Measurements from ENCODE around the gene PTGER1.

DNA sequence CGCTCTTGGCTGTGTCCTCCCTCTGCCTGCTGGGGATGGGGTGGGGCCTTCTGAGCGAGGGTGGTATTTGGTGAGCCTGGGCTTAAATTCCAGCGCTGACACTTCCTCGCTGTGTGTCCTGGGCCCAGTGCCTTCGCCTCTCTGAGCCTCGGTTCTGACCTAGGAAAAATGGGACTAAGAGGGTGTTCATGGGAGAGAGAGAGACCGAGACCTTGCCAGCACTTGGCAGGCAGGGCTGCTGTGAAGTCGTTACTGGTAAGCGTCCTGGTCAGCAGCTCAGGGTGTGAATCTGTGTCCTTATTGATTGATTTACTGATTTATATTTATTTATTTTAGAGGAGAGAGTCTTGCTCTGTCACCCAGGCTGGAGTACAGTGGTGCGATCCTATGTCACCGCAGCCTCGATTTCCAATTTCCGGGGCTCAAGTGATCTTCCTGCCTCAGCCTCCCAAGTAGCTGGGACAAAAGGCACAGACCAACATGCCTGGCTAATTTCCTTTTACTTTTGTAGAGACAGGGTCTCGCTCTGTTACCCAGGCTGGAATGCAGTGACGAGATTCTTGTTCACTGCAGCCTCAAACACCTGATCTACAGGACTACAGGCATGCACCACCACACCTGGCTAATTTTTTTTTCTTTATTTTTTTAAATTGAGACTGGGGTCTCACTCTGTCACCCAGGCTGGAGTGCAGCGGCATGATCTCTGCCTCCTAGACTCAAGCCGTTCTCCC is 39.7 kb downstream of the PTGER1 start:
- TF ChIP-seq ZFP30 (CRISPR knock-in tag; IDR thresholded peaks at IDR 0.05), result no peak
- TF ChIP-seq ZC3H10 (CRISPR knock-in tag; IDR thresholded peaks at IDR 0.05), result no peak

Data from SK-N-SH treated with all-trans-retinoic acid at 6 μM for 48 hours (cell line).